SHP77 (cell line): Measurements from ENCODE around the gene ADD3.
"Not testable (repeated sequence)": the region's sequence is repeated elsewhere in the genome, so short reads cannot be mapped to it uniquely, and the experiment has no call there.

Source experiments
- DNase-seq, 2 experiments: peaks; one replicate each; lab custom pipeline; 2025; lab: John Stamatoyannopoulos, UW

Gene ADD3

GRCh38 chr10:109975244-109976190 lies 32.3 kb upstream of the ADD3 start:
- no peak for DNase-seq

GRCh38 chr10:109976681-109977080 lies 31.1 kb upstream of the ADD3 start:
- DNase-seq = no peak

- DNase-seq = no peak
Observed at GRCh38 chr10:109977382-109977806, 30.4 kb upstream of the ADD3 start.

GRCh38 chr10:109978481-109978880 lies 29.3 kb upstream of the ADD3 start:
- no peak for DNase-seq

GRCh38 chr10:109979215-109979614 lies 28.6 kb upstream of the ADD3 start:
- DNase-seq = no peak

GRCh38 chr10:109981650-109982049 lies 26.1 kb upstream of the ADD3 start:
- DNase-seq = no peak

- DNase-seq = no peak
Observed at GRCh38 chr10:109982123-109982522, 25.7 kb upstream of the ADD3 start.

GRCh38 chr10:109982812-109983211 lies 25.0 kb upstream of the ADD3 start:
- no peak for DNase-seq

- no peak for DNase-seq
Observed at GRCh38 chr10:109984013-109984412, 23.8 kb upstream of the ADD3 start.

- DNase-seq = not testable (repeated sequence)
Observed at GRCh38 chr10:109985768-109986167, 22.0 kb upstream of the ADD3 start.

- no peak for DNase-seq
Observed at GRCh38 chr10:109987452-109988211, 20.2 kb upstream of the ADD3 start.

GRCh38 chr10:109988212-109988596 lies 19.6 kb upstream of the ADD3 start:
- DNase-seq = no peak

GRCh38 chr10:109991266-109991855 lies 16.4 kb upstream of the ADD3 start:
- DNase-seq = no peak

GRCh38 chr10:109992485-109992884 lies 15.3 kb upstream of the ADD3 start:
- DNase-seq = no peak

GRCh38 chr10:109993551-109994330 lies 14.0 kb upstream of the ADD3 start:
- DNase-seq = no peak

GRCh38 chr10:109994711-109995577 lies 12.8 kb upstream of the ADD3 start:
- no peak for DNase-seq

- no peak for DNase-seq
Observed at GRCh38 chr10:109995595-109995994, 12.2 kb upstream of the ADD3 start.

- DNase-seq = no peak
Observed at GRCh38 chr10:109996225-109996624, 11.6 kb upstream of the ADD3 start.

GRCh38 chr10:109996766-109997171 lies 11.0 kb upstream of the ADD3 start:
- DNase-seq = no peak

- DNase-seq = no peak
Observed at GRCh38 chr10:109997233-109997632, 10.6 kb upstream of the ADD3 start.

- DNase-seq = no peak
Observed at GRCh38 chr10:109998513-109998912, 9.3 kb upstream of the ADD3 start.
